GM21360 (cell line): Measurements from ENCODE around the gene CDKL2.
"Not testable (repeated sequence)": the region's sequence is repeated elsewhere in the genome, so short reads cannot be mapped to it uniquely, and the experiment has no call there.

Source experiments
- ATAC-seq: cut with Tn5 transposase; IDR thresholded peaks from one replicate; pipeline ENCODE4 v1.9.1; 2021; ENCODE audit warnings: mild to moderate bottlenecking, moderate library complexity; ENCODE audit not compliant: unreplicated experiment

Gene CDKL2

GRCh38 chr4:75630174-75630936 lies at the start of gene CDKL2:
Gene CDKL2 (minus strand): TSS chr4:75630528. CDS start chr4:75625988, 4,540 bp downstream.
- peak; percentile 98 for ATAC-seq

DNA sequence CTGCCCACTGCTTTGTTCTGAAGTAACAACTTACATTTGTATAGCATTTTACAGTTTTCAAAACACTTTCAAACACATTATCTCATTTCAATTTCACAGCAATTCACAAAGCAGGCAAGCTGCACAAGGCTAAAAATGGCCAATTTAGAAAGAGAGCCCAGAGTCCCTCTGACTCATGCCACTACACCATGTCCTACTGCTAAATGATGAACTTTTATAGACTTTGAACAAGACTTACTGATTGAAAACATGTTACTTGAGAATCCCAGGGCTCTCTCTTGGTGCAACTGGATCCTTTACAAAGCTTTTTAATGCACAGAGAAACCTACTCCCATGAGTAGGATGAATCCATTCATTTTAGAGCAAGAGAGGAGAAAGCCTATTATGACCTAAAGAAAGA lies 48.6 kb upstream of the CDKL2 start:
- ATAC-seq, result no peak

DNA sequence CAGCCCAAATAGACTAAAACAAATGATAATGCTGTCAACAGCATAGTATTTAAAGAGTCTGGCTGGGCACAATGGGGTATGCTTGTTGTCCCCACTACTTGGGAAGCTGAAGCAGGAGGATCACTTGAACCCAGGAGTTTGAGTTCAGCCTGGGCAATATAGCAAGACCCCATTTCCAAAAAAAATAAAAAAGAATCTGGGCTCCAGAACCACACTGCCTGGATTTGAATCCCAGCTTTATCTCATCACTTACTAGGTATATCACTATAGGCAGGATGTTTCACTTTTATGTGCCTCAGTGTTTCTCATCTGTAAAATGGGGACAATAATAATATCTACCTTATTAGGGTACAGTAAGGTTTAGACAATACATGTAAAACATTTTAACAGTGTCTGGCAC lies 48.1 kb upstream of the CDKL2 start:
- ATAC-seq, result no peak

DNA sequence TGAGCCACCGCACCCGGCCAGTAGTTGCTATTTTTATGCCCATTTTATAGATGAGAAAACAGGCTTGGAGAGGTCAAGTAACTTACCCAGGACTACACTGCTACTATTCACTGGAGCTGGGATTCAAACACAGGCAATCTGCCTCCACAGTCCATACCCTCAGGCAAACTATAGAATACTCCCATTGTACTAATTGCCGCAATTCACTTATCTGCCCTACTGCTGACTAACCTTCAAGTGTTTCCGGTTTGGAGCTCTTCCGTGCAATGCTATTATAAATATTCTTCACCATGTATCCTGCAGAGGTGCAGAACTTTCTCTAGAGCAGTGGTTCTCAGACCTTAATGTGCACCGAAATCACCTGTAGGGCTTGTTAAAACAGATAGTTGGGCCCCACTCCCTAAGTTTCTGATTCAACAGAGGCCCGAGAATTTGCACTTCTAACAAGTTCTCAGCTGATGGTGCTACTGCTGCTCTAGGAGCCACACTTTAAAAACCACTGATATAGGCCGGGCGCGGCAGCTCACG lies 44.7 kb upstream of the CDKL2 start:
- ATAC-seq, result no peak

DNA sequence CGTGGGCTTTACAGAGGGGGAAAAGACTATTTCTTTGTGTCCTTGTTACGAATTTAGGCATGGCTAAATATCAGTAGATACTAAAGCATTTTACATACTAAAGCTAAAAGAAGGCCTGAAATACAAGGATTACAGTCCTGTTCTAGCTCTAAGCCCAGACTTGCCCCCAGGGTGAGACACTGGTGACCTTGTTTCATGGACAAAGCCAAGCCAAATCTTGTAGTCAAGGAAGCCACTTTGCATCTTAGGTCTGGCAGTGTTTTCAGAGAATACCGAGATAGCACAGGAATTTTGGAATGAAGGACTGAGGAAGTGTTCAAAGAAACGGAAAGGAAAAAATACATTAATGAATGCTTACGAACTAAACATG lies 43.6 kb upstream of the CDKL2 start:
- ATAC-seq, result no peak

GRCh38 chr4:75673027-75673958 lies 43.0 kb upstream of the CDKL2 start, which contains the start of gene G3BP2:
Gene G3BP2 (minus strand): TSS chr4:75673411. CDS start chr4:75662025, 11,386 bp downstream.
- peak; percentile 88 for ATAC-seq

GRCh38 chr4:75672461-75673026 lies 42.2 kb upstream of the CDKL2 start:
- peak; percentile 13 for ATAC-seq

GRCh38 chr4:75671802-75672421 lies 41.6 kb upstream of the CDKL2 start:
- ATAC-seq, result no peak

DNA sequence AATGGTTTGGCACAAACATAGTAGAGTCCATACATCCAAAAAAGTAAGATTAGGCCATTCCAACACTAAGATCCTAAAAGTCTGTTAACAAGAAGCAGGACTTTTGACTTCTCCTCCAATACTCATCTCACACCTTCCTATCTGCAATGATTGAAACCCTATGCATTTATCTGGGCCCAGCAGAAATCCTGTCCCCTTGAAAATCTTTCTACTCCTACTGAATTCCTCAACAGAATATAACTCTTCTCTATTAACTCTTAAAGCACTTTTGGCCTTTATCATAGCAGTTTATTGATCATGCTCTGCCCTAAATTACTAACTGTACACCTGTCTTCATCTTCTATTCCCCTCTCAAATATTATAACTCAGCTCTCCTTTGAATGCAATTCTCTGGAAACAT lies 38.3 kb upstream of the CDKL2 start:
- no peak for ATAC-seq

GRCh38 chr4:75667636-75668035 lies 37.3 kb upstream of the CDKL2 start:
- ATAC-seq, result not testable (repeated sequence)

DNA sequence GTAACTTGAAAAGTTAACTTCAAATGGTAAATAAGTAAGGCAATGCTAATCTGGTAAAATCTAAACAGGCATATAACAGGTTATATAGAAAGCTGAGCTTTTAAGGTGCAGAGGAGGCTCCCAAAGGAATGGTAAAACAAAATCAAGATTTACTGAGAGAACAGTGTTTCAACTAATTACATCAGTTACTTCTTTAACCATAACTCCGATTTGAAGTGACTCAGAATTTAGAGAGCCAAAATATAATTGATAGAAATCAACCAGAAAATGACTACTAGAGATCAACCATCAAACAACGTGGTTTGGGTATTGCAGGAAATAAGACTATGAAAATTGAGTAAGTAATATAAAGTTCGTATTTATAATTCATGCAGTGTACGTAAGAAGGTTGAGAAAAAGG lies 36.0 kb upstream of the CDKL2 start:
- no peak for ATAC-seq

DNA sequence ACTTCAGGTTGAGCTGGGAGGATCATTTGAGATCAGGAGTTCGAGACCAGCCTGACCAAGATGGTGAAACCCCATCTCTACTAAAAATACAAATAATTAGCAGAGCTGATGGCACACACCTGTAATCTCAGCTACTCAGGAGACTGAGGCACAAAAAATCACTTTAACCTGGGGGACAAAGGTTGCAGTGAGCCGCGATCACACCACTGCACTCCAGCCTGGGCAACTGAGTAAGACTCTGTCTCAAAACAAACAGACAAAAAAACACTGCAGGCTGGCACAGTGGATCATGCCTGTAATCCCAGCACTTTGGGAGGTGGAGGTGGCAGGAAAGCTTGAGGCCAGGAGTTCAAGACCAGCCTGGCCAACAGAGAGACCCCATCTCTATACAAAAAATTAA lies 34.3 kb upstream of the CDKL2 start:
- not testable (repeated sequence) for ATAC-seq

- no peak for ATAC-seq
Measured at GRCh38 chr4:75662626-75663025, 32.3 kb upstream of the CDKL2 start.

GRCh38 chr4:75660491-75660890 lies 30.2 kb upstream of the CDKL2 start:
- ATAC-seq, result no peak

- no peak for ATAC-seq
Measured at GRCh38 chr4:75659512-75660031, 29.2 kb upstream of the CDKL2 start.

DNA sequence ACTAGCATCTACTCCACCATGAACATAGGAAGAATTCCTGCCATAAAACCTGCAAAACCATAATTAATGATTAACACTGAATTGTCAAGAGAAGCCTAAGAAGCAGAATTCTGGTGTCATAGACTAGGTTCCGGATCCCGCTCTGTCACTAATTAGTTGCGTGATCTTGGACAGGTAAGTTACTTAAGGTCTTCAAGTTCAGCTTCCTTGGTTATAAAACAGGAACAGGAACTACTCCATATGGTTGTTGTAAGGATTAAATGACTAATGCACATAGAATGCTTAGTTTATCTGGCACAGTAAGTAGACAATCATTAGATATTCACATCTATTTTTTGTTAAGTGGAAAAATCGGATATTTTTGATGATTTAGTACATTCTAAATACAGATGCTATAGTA lies 28.5 kb upstream of the CDKL2 start:
- no peak for ATAC-seq

DNA sequence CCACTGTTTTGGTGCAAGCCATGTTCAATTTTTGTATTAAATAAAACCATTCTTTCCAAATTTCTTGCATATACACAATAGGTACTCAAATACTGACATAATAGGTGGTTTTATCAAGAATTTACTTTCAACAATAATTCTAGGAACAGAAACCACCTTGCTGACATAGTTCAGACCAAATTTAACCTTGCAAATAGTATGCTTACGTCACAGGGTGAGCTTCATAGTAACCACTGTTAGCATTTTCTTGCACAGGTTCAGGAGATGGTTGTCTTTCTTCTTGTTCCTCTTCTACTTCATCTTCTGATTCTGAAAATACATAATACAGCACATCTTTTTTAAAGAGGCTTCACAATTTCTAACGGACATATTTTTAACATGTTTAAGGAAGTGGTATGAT lies 25.2 kb upstream of the CDKL2 start:
- peak; percentile 78 for ATAC-seq

GRCh38 chr4:75654905-75655304 lies 24.6 kb upstream of the CDKL2 start:
- ATAC-seq, result no peak

DNA sequence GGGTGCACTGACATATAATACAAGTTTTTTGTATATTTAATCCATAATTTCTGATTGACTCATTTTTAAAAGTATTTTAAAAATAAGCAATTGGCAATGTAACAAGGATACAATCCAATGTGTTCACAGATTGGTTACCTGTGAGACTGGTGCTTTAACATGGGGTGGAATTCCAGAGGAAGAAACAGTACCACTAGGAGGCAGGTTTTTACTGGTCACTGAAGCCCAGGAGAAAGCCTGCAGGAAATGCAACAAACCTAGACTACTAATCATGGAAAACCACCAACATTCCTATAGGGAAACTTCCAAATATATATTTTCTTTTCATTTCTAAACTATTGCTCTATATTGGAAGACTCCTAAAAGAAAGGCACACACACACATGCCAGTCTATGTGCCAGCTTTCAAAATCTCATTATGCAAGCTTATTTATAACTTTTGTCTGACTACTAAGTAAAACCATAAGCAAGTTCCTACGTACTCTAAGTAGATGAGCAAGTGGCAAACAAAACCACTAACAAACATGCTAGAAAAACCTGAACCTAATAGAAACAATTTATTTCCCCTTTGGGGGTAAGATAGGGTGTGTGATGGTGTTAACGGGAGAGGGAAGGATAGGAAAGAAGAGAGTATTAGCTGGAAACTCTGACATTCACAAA lies 23.6 kb upstream of the CDKL2 start:
- no peak for ATAC-seq

GRCh38 chr4:75644095-75644494 lies 13.8 kb upstream of the CDKL2 start:
- ATAC-seq, result no peak
